Thymus (tissue), 11 donors: ENCODE measurements around the gene HPS3. TPM values are rescaled to one million over a fixed set of nuclear protein-coding genes. Genes with fewer than 3 reads are reported as not detected.

Experiments
- DNase-seq, 9 donors: peaks; one replicate each; pipeline ENCODE4 v3.0.0-alpha.2; 2013; ENCODE audit warnings: low spot score in 9 of 9, low read depth in 6 of 9, missing footprints in 1 of 9
- H3K27ac ChIP-seq, 2 donors: one replicate each; pipeline ENCODE4 v1.5.1; 2013; ENCODE audit warnings: control low read depth in 1 of 2, low read depth in 1 of 2, low read length in 1 of 2, mild to moderate bottlenecking in 1 of 2, moderate library complexity in 1 of 2
- H3K27me3 ChIP-seq, 2 donors: one replicate each; pipeline ENCODE4 v1.5.1; 2013; ENCODE audit warnings: low read length in 1 of 2; ENCODE audit not compliant: control insufficient read depth in 2 of 2, insufficient read depth in 1 of 2
- H3K36me3 ChIP-seq, 2 donors: one replicate each; pipeline ENCODE4 v1.5.1; 2013; ENCODE audit warnings: low read length in 1 of 2, mild to moderate bottlenecking in 1 of 2, moderate library complexity in 1 of 2; ENCODE audit not compliant: control insufficient read depth in 2 of 2, insufficient read depth in 2 of 2
- H3K4me1 ChIP-seq, 2 donors: one replicate each; pipeline ENCODE4 v1.5.1; 2013; ENCODE audit warnings: low read length in 2 of 2; ENCODE audit not compliant: control insufficient read depth in 2 of 2, insufficient read depth in 2 of 2
- H3K4me3 ChIP-seq, 2 donors: one replicate each; pipeline ENCODE4 v1.5.1; 2013; ENCODE audit warnings: low read length in 2 of 2, control low read depth in 1 of 2, mild to moderate bottlenecking in 1 of 2
- H3K9me3 ChIP-seq, 2 donors: one replicate each; pipeline ENCODE4 v1.5.1; 2013; ENCODE audit warnings: low read length in 1 of 2, mild to moderate bottlenecking in 1 of 2; ENCODE audit not compliant: control insufficient read depth in 2 of 2, insufficient read depth in 1 of 2
- WGBS: extraction: QIAGEN DNeasy Blood & Tissue Kit; methylation state at CpG from one replicate; pipeline ENCODE4 v1.1.7; 2013; 5-methylcytosine and 5-hydroxymethylcytosine counted together
- polyA plus RNA-seq: library from polyadenylated mRNA; stranded (reverse); fragments of 200-250 nt; gene quantifications from one replicate; pipeline ENCODE4 v1.2.3, GENCODE V29; 2013
- total RNA-seq: library from RNA; stranded (reverse); fragments of 120-200 nt; gene quantifications from one replicate; pipeline ENCODE4 v1.2.4, GENCODE V29; 2013
- donor health status: healthy.

Gene HPS3
- total and polyA plus RNA-seq, 2 donors = 17.7 to 26.3 TPM

DNA sequence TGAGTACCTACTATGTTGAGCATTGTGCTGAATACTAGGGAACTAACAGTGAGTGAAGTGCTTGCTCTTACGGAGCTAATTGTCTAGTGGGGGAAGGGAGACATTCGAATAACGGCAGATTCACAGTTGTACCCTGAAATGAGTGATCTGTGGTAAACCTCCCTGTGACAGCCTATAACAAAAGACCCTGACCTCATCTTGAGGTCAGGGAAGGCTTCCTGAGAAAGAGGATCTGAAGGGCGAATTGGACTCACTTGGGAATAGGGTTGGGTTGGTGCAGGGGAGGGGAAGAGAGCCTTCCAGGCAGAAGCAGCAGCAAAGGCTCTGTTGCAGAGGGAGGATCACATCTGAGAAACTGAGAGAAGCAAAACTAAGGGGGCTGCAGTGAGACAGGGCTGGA is 13.2 kb downstream of the HPS3 start:
- Histone ChIP-seq H3K27me3 (no peaks in the 10 kb centered on the region), H3K4me1 (peaks cover 0 to 4% of the 10 kb centered on the region in 2 donors), H3K27ac (no peak overlapping the region), H3K9me3 (no peaks in the 10 kb centered on the region), H3K4me3 (no peak overlapping the region), H3K36me3 (peaks cover 22 to 35% of the 10 kb centered on the region in 2 donors)
- 92% methylated on average over 4 of the region's 4 CpGs for WGBS
- DNase-seq = no peak

DNA sequence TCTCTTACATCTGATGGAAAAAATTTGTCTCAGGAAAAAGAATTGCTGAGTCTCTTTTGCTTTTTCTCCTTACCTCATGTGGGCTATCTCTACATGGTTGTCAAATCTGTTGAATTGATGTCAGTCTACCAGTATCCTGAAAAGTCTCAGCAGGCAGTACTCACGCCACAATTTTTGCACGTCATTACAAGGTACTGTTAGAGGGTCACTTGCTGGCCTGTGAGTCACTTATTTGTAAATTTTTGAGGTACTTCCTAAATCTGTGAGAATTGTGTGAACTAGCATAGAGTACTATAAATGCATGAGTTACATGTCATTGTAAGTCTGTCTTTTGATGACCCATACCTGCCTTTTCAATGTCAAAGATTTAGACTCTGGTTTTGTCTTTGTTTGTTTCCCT is 15.9 kb downstream of the HPS3 start:
- DNase-seq = no peak
- peaks cover 29 to 45% of the 10 kb centered on the region in 2 donors for H3K36me3 ChIP-seq
- WGBS = 97% methylated on average over 2 of the region's 2 CpGs
- no peaks in the 10 kb centered on the region for H3K27me3 ChIP-seq
- no peak overlapping the region for H3K4me3 ChIP-seq
- H3K9me3 ChIP-seq = no peaks in the 10 kb centered on the region
- peaks cover 0 to 4% of the 10 kb centered on the region in 2 donors for H3K4me1 ChIP-seq
- H3K27ac ChIP-seq = no peak overlapping the region

DNA sequence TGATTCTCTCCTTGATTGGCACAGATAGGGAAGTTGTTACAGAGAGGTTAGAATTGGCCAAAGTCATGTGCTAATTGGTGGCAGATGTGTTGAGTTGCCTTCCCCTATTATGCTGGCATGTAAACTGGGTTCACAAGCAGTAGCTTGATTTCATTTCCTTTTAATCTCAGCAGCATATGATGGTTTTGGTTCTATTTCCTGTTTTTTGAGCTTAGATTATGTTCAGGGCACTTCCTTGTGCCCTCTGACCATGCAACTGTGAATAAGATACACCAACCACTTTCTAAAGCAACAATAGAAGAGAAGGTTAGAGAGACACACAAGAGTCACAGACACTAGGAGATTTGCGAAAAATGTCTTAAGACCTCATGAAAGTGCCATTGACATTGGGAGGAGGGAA is 16.5 kb downstream of the HPS3 start:
- Histone ChIP-seq H3K9me3 (no peaks in the 10 kb centered on the region), H3K27me3 (no peaks in the 10 kb centered on the region), H3K4me1 (peaks cover 0 to 4% of the 10 kb centered on the region in 2 donors), H3K4me3 (no peak overlapping the region), H3K27ac (peak overlapping the region in 1 of 2 donors; percentile 19), H3K36me3 (peaks cover 31 to 48% of the 10 kb centered on the region in 2 donors)
- peak in 1 of 9 donors; percentile 37 for DNase-seq
- 89% methylated on average over 1 of the region's 1 CpG for WGBS

DNA sequence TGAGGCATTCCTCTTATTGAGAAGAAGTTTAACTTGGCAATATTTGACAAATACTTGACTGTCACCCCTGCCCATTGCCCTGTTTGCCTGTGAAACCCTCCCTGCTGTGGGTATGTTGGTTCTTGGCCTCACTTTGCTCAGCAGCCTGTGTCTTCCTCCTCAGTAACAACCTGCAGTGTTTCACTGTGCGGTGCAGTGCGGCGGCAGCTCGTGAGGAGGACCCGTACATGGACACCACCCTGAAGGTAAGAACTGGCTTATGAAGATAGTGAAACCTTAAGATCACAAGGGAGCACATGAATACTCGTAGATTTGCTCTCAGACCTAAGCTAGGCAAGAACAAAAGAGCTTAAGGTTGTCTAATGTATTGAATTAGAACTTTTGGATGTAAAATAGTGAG is 21.0 kb downstream of the HPS3 start:
- peaks cover 0 to 19% of the 10 kb centered on the region in 2 donors for H3K4me1 ChIP-seq
- WGBS = 98% methylated on average over 6 of the region's 6 CpGs

DNA sequence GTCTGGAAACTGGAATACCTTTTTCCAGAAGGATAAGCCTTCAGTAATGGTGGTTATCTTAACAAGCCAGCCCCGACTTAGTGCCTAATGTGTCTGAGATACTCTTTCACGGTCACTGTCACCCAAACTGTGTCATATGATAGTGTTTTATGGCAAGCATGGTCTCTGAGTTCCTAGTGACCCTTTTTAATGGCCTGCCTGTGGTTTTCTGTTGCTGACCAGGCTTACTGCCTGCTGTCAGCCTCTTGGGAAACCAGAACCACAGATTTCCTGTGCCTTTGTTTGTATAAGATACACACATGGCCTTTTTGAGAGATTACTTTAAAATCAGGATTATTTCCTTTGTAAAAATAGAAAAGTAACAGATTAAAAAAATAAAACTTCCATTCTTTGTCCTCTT is 22.4 kb downstream of the HPS3 start:
- Histone ChIP-seq H3K4me1 (peaks cover 0 to 19% of the 10 kb centered on the region in 2 donors), H3K9me3 (no peaks in the 10 kb centered on the region), H3K27me3 (no peaks in the 10 kb centered on the region), H3K36me3 (peaks cover 26 to 53% of the 10 kb centered on the region in 2 donors), H3K4me3 (no peak overlapping the region), H3K27ac (no peak overlapping the region)
- DNase-seq = no peak
- 57% methylated on average over 2 of the region's 2 CpGs for WGBS

More for the DNA sequence above, 21.0 kb downstream of the HPS3 start:
- H3K27me3 ChIP-seq = no peaks in the 10 kb centered on the region
- no peak overlapping the region for H3K4me3 ChIP-seq
- no peaks in the 10 kb centered on the region for H3K9me3 ChIP-seq
- DNase-seq = no peak
- H3K36me3 ChIP-seq = peaks cover 23 to 49% of the 10 kb centered on the region in 2 donors
- no peak overlapping the region for H3K27ac ChIP-seq

DNA sequence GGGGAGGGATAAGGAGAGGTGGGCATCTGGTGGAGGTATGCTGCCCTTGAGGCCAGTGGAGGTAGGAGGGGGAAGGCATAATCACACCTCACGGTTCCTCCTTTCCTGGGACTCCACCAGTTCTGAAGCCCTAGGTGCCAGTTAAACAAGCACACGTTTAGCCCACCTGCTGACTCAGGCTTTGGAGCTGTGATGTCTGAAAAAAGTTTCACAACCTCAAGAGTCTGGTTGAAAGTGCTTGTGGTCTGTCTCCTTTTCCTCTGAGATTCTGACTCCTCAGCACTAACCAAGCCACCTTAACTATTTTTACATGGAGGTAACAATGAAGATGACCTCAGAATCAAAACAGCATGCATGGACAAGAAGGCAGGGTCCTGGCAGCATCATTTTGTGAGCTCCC is 23.0 kb downstream of the HPS3 start:
- peak overlapping the region in 1 of 2 donors; percentile 29 for H3K27ac ChIP-seq
- no peak overlapping the region for H3K4me3 ChIP-seq
- 20% methylated on average over 2 of the region's 2 CpGs for WGBS
- H3K9me3 ChIP-seq = no peaks in the 10 kb centered on the region
- peak in 3 of 9 donors; percentile 28 to 69 (median 31) for DNase-seq
- H3K4me1 ChIP-seq = peaks cover 0 to 19% of the 10 kb centered on the region in 2 donors
- no peaks in the 10 kb centered on the region for H3K27me3 ChIP-seq
- peaks cover 30 to 55% of the 10 kb centered on the region in 2 donors for H3K36me3 ChIP-seq

DNA sequence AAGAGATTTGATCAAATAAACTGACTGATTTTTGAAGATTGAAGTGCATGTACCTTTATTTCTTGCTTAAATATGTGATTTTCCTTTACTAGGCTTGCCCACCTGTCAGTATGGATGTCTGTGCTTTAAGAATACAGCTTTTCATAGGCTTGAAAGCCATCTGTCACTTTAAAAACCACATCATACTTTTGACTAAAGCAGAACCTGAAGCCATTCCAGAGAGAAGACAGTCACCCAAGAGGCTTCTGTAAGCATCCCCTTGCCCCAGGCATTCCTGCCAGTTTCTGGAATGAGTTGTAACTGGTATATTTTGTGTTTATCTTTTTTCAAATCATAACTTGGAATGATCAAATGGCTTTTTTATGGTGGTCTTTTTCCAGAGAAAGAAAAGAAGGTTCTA is 24.0 kb downstream of the HPS3 start:
- Histone ChIP-seq H3K9me3 (no peaks in the 10 kb centered on the region), H3K36me3 (peaks cover 34 to 56% of the 10 kb centered on the region in 2 donors), H3K4me1 (peaks cover 0 to 19% of the 10 kb centered on the region in 2 donors), H3K4me3 (no peak overlapping the region), H3K27ac (no peak overlapping the region), H3K27me3 (no peaks in the 10 kb centered on the region)
- DNase-seq = peak in 1 of 9 donors; percentile 18

DNA sequence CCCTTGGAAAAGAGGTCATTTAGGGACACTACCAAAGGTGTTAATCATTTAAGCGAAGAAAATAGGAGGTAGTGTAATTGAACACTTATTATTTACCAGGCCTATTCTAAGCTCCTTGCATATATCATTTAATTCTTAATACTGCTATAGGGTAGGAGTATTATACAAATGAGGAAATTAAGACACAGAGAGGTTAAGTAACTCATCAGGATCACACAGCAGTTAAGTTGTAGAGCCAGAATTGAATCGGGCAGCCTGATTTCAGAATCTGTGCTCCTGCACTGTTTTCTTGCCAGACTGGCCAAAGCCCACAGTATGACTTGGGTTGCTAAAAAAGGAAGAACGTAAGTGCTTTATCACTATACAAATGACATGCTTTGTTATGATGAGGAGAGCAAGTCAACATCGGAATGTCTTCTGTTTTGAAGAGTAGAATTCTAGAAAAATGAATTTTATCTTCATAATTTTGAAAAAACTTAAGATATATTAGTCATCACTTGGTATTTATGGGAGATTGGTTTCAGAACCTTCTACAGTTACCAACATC is 31.4 kb downstream of the HPS3 start:
- H3K36me3 ChIP-seq = peaks cover 38 to 61% of the 10 kb centered on the region in 2 donors
- no peaks in the 10 kb centered on the region for H3K27me3 ChIP-seq
- no peaks in the 10 kb centered on the region for H3K9me3 ChIP-seq
- H3K4me1 ChIP-seq = peaks cover 0 to 18% of the 10 kb centered on the region in 2 donors
- DNase-seq = no peak
- no peak overlapping the region for H3K4me3 ChIP-seq
- WGBS = 99% methylated on average over 4 of the region's 4 CpGs
- H3K27ac ChIP-seq = no peak overlapping the region

DNA sequence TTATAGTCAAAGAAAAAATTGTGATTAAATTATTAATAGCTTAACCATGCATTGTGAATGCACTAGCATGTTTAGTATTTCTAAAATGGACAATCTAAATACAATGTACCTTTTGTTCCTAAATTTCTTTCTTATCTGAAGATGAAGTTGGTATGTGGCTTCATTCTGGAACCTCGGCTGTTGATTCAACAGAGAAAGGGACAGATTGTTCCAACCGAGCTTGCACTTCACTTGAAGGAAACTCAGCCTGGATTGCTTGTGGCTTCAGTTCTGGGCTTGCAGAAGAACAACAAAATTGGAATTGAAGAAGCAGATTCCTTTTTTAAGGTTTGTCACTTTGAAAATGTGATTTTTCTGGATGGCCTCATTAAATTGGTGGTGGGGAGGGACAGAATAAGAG is 32.6 kb downstream of the HPS3 start:
- Histone ChIP-seq H3K27me3 (no peaks in the 10 kb centered on the region), H3K27ac (no peak overlapping the region), H3K4me3 (no peak overlapping the region), H3K36me3 (peaks cover 37 to 62% of the 10 kb centered on the region in 2 donors), H3K9me3 (no peaks in the 10 kb centered on the region), H3K4me1 (peaks cover 0 to 18% of the 10 kb centered on the region in 2 donors)
- no peak for DNase-seq
- 99% methylated on average over 2 of the region's 2 CpGs for WGBS
